Psoas muscle (tissue), 8 donors: ENCODE measurements around the gene ZNF714. TPM values are rescaled to one million over a fixed set of nuclear protein-coding genes. Genes with fewer than 3 reads are reported as not detected.

ENCODE experiments used
- ATAC-seq, 4 donors: fragments of 200-7000 bp; cut with Tn5 transposase; one replicate each; pipeline ENCODE4 v1.9.1; 2020; ENCODE audit warnings: moderate library complexity in 3 of 4, mild to moderate bottlenecking in 2 of 4
- DNase-seq, 2 donors: peaks; one replicate each; pipeline ENCODE4 v3.0.0-alpha.2; 2020
- H3K27ac ChIP-seq: fragments of 200-600 bp; one replicate; pipeline ENCODE4 v1.8.0; 2022
- H3K27me3 ChIP-seq, 3 donors: fragments of 200-600 bp in 1 of 3; one replicate each; pipeline versions ENCODE4 v1.6.1 to v1.8.0; 2013 to 2022; ENCODE audit warnings: low read length in 2 of 3, mild to moderate bottlenecking in 2 of 3, moderate library complexity in 1 of 3; ENCODE audit not compliant: insufficient read depth in 3 of 3
- H3K36me3 ChIP-seq, 2 donors: fragments of 200-600 bp in 1 of 2; one replicate each; pipeline versions ENCODE4 v1.6.1 to v1.8.0; 2013 to 2022; ENCODE audit warnings: low read depth in 1 of 2, mild to moderate bottlenecking in 1 of 2, moderate library complexity in 1 of 2; ENCODE audit not compliant: insufficient read depth in 1 of 2
- H3K4me1 ChIP-seq: fragments of 200-600 bp; one replicate; pipeline ENCODE4 v1.8.0; 2022
- H3K4me3 ChIP-seq: fragments of 200-600 bp; one replicate; pipeline ENCODE4 v1.8.0; 2022; ENCODE audit warnings: mild to moderate bottlenecking
- H3K9me3 ChIP-seq: fragments of 200-600 bp; one replicate; pipeline ENCODE4 v1.8.0; 2022
- CTCF ChIP-seq: fragments of 200-600 bp; IDR thresholded peaks from one replicate; pipeline ENCODE4 v1.8.0; 2022; ENCODE audit warnings: antibody characterized with exemption
- WGBS, 3 donors: extraction: QIAGEN DNeasy Blood & Tissue Kit; methylation state at CpG; one replicate each; pipeline versions ENCODE4 v1.1.6 to v1.1.7; 2013; 5-methylcytosine and 5-hydroxymethylcytosine counted together
- intact Hi-C, 2 donors: fragments of 100-400 bp; cut with DNase I; formaldehyde crosslinking; loops; one replicate each; pipeline versions ENCODE4 v1.11.0 to v1.14.2; 2022
- polyA plus RNA-seq, 3 donors: library from polyadenylated mRNA; stranded (reverse); fragments of 200-250 nt; gene quantifications; one replicate each; pipeline ENCODE4 v1.2.3, GENCODE V29; 2013
- total RNA-seq, 4 donors: library from RNA; stranded (reverse); fragmentation: NEBNext Ultra II Directional in 2 of 4; extraction: Animal tissue kit (Norgen Biotek cat#: 25700) in 2 of 4; gene quantifications; one replicate each; pipeline versions ENCODE4 v1.2.1 to v1.2.4, GENCODE V29; 2021 to 2023
- donor health status: healthy with polysubstance abuse.
- donor health status: DM: no; HTN: no; CAD: no; lungs with moderate emphysema.
- donor health status: Bipolar disorder and iron deficiency.
- donor health status: healthy.
- donor health status: DM: yes; HTN: yes; CAD: no.
- donor health status: DM: no; HTN: no; CAD: no.
- donor health status: DM: no; HTN: no; CAD: no.
- donor health status: DM: yes; HTN: yes; CAD: no.

ZNF714 gene
- total and polyA plus RNA-seq, 7 donors = 0.70 to 3.5 (median 1.5) TPM

- intact Hi-C loops = loop anchor here in 1 of 2 donors (10.0 kb wide), 1 partner anchor 251 kb away; the partner anchor contains the start of gene ZNF493
- 91 to 94% (median 92%) methylated on average over 5 of the region's 5 CpGs for WGBS, 3 donors
- Histone ChIP-seq H3K4me3 (no peak overlapping the region), H3K27me3 (no peaks in the 10 kb centered on the region), H3K9me3 (no peaks in the 10 kb centered on the region), H3K4me1 (peaks cover 9% of the 10 kb centered on the region), H3K27ac (no peak overlapping the region), H3K36me3 (peaks cover 0 to 45% of the 10 kb centered on the region in 2 donors)
- DNase-seq (no peak), ATAC-seq (no peak)
- TF ChIP-seq CTCF = no peak
Measured at GRCh38 chr19:21143428-21143827, 61.4 kb downstream of the ZNF714 start.

- Histone ChIP-seq H3K9me3 (no peaks in the 10 kb centered on the region), H3K27ac (no peak overlapping the region), H3K27me3 (no peaks in the 10 kb centered on the region), H3K4me3 (no peak overlapping the region), H3K4me1 (peaks cover 9% of the 10 kb centered on the region), H3K36me3 (peaks cover 0 to 45% of the 10 kb centered on the region in 2 donors)
- TF ChIP-seq CTCF = no peak
- 92 to 97% (median 93%) methylated on average over 1 of the region's 1 CpG for WGBS, 3 donors
- intact Hi-C loops = loop anchor here in 1 of 2 donors (10.0 kb wide), 1 partner anchor 251 kb away; the partner anchor contains the start of gene ZNF493
- ATAC-seq (no peak), DNase-seq (no peak)
Measured at GRCh38 chr19:21143854-21144253, 61.9 kb downstream of the ZNF714 start.

- 93 to 97% (median 95%) methylated on average over 1 of the region's 1 CpG for WGBS, 3 donors
- no peak overlapping the region for H3K4me3 ChIP-seq
- H3K4me1 ChIP-seq = peaks cover 8% of the 10 kb centered on the region
- H3K9me3 ChIP-seq = no peaks in the 10 kb centered on the region
- H3K27ac ChIP-seq = no peak overlapping the region
- peaks cover 4 to 70% of the 10 kb centered on the region in 2 donors for H3K36me3 ChIP-seq
- DNase-seq (no peak), ATAC-seq (no peak)
- intact Hi-C loops = loop anchor here in 1 of 2 donors (10.0 kb wide), 1 partner anchor 247 kb away; the partner anchor contains the start of gene ZNF493
- no peak for TF ChIP-seq CTCF
- H3K27me3 ChIP-seq = no peaks in the 10 kb centered on the region
Measured at GRCh38 chr19:21147540-21147939, 65.5 kb downstream of the ZNF714 start.

GRCh38 chr19:21148681-21149080 is 66.7 kb downstream of the ZNF714 start:
- H3K36me3 ChIP-seq = peaks cover 4 to 77% of the 10 kb centered on the region in 2 donors
- DNase-seq = no peak
- ATAC-seq = peak in 2 of 4 donors; percentile 66 to 75

More at GRCh38 chr19:21148681-21149080, 66.7 kb downstream of the ZNF714 start:
- H3K4me3 ChIP-seq = no peak overlapping the region
- intact Hi-C loops = loop anchor here in 1 of 2 donors (10.0 kb wide), 1 partner anchor 246 kb away; the partner anchor contains the start of gene ZNF493
- no peaks in the 10 kb centered on the region for H3K4me1 ChIP-seq
- H3K27ac ChIP-seq = no peak overlapping the region
- H3K27me3 ChIP-seq = no peaks in the 10 kb centered on the region
- no peak for TF ChIP-seq CTCF
- no peaks in the 10 kb centered on the region for H3K9me3 ChIP-seq
